Gastroesophageal sphincter (tissue), 4 donors: Measurements from ENCODE around the gene THSD7A. TPM values are rescaled to one million over a fixed set of nuclear protein-coding genes. Genes with fewer than 3 reads are reported as not detected.

Experiments
- ATAC-seq: fragments of 150-250 bp; one replicate; pipeline ENCODE4 v1.9.1; 2016; ENCODE audit warnings: mild to moderate bottlenecking, moderate library complexity
- H3K27ac ChIP-seq, 4 donors: fragments of 200-600 bp; sonication (generic) in 3 of 4; 1 replicate in 3 of 4; 2 replicates in 1 of 4; pipeline ENCODE4 v1.5.1; 2016 to 2019
- H3K27me3 ChIP-seq: fragments of 200-600 bp; sonication (generic); one replicate; pipeline ENCODE4 v1.5.1; 2019
- H3K36me3 ChIP-seq, 2 donors: fragments of 200-600 bp; sonication (generic); one replicate each; pipeline ENCODE4 v1.5.1; 2019; ENCODE audit warnings: control low read depth in 1 of 2
- H3K4me1 ChIP-seq, 3 donors: fragments of 200-600 bp; sonication (generic); 1 replicate in 2 of 3; 2 replicates in 1 of 3; pipeline ENCODE4 v1.5.1; 2016 to 2019; ENCODE audit warnings: control low read depth in 2 of 3
- H3K4me3 ChIP-seq, 2 donors: fragments of 200-600 bp; sonication (generic); one replicate each; pipeline ENCODE4 v1.5.1; 2019; ENCODE audit warnings: mild to moderate bottlenecking in 1 of 2, moderate library complexity in 1 of 2
- H3K9me3 ChIP-seq, 3 donors: fragments of 200-600 bp; sonication (generic); one replicate each; pipeline ENCODE4 v1.5.1; 2017 to 2019; ENCODE audit warnings: control low read depth in 2 of 3
- CTCF ChIP-seq, 4 experiments: fragments of 200-600 bp in 2 of 4; fragments of 450-650 bp in 2 of 4; sonication (generic) in 1 of 4; IDR thresholded peaks; one replicate each; pipeline ENCODE4 v1.5.1; 2017 to 2019; ENCODE audit warnings: antibody characterized with exemption in 4 of 4, mild to moderate bottlenecking in 2 of 4, moderate library complexity in 2 of 4
- EP300 ChIP-seq: sonication (generic); formaldehyde crosslinking; IDR thresholded peaks from one replicate; pipeline ENCODE4 v1.6.1; 2017; ENCODE audit warnings: antibody characterized with exemption, mild to moderate bottlenecking
- POLR2A ChIP-seq, 2 donors: fragments of 450-650 bp; IDR thresholded peaks; one replicate each; pipeline ENCODE4 v1.6.1; 2017; ENCODE audit warnings: antibody characterized with exemption in 2 of 2, mild to moderate bottlenecking in 2 of 2, moderate library complexity in 1 of 2
- POLR2AphosphoS5 ChIP-seq: sonication (generic); formaldehyde crosslinking; IDR thresholded peaks from one replicate; pipeline ENCODE4 v1.6.1; 2017; ENCODE audit warnings: antibody characterized with exemption
- WGBS, 2 donors: methylation state at CpG; one replicate each; pipeline ENCODE4 v1.1.5; 2018; ENCODE audit warnings: low coverage in 1 of 2; 5-methylcytosine and 5-hydroxymethylcytosine counted together
- total RNA-seq, 4 donors: library from RNA; depleted of rRNA; stranded (reverse); fragments of >200 nt; gene quantifications; one replicate each; pipeline ENCODE4 v1.1.0, GENCODE V29; 2016

THSD7A gene
- total RNA-seq, 4 donors from 2014 or later, result 2.9 to 6.2 (median 3.9) TPM

GRCh38 chr7:11792166-11792565 is 39.8 kb downstream of the THSD7A start:
- H3K9me3 ChIP-seq, result no peaks in the 10 kb centered on the region
- H3K36me3 ChIP-seq, result no peaks in the 10 kb centered on the region
- H3K4me1 ChIP-seq, result no peaks in the 10 kb centered on the region
- TF ChIP-seq POLR2AphosphoS5 (no peak), POLR2A (IDR thresholded peaks at IDR 0.05) (no peak), CTCF (IDR thresholded peaks at IDR 0.05) (no peak), EP300 (no peak)
- 74 to 82% methylated on average over 3 to 4 of the region's 4 CpGs for WGBS, 2 donors
- H3K4me3 ChIP-seq, result no peak overlapping the region
- H3K27ac ChIP-seq, result no peak overlapping the region
- ATAC-seq, result no peak
- no peaks in the 10 kb centered on the region for H3K27me3 ChIP-seq

GRCh38 chr7:11788568-11788967 is 43.4 kb downstream of the THSD7A start:
- Histone ChIP-seq H3K4me3 (no peak overlapping the region), H3K4me1 (no peaks in the 10 kb centered on the region), H3K27me3 (no peaks in the 10 kb centered on the region), H3K27ac (no peak overlapping the region), H3K9me3 (no peaks in the 10 kb centered on the region), H3K36me3 (no peaks in the 10 kb centered on the region)
- ATAC-seq, result no peak
- TF ChIP-seq EP300 (no peak), POLR2AphosphoS5 (no peak), POLR2A (IDR thresholded peaks at IDR 0.05) (no peak), CTCF (IDR thresholded peaks at IDR 0.05) (no peak)
- WGBS, 2 donors, result 90 to 97% methylated on average over 3 of the region's 3 CpGs

GRCh38 chr7:11787534-11787933 is 44.5 kb downstream of the THSD7A start:
- TF ChIP-seq CTCF (IDR thresholded peaks at IDR 0.05) (no peak), EP300 (no peak), POLR2A (IDR thresholded peaks at IDR 0.05) (no peak), POLR2AphosphoS5 (no peak)
- no peaks in the 10 kb centered on the region for H3K4me1 ChIP-seq
- H3K4me3 ChIP-seq, result no peak overlapping the region
- no peak for ATAC-seq
- H3K27me3 ChIP-seq, result no peaks in the 10 kb centered on the region
- H3K27ac ChIP-seq, result no peak overlapping the region
- WGBS, 2 donors, result 80 to 95% methylated on average over 4 of the region's 4 CpGs
- no peaks in the 10 kb centered on the region for H3K9me3 ChIP-seq
- H3K36me3 ChIP-seq, result no peaks in the 10 kb centered on the region

GRCh38 chr7:11786186-11786585 is 45.8 kb downstream of the THSD7A start:
- no peak overlapping the region for H3K27ac ChIP-seq
- H3K4me1 ChIP-seq, result no peaks in the 10 kb centered on the region
- H3K9me3 ChIP-seq, result no peaks in the 10 kb centered on the region
- no peak for ATAC-seq
- no peaks in the 10 kb centered on the region for H3K27me3 ChIP-seq
- TF ChIP-seq POLR2AphosphoS5 (no peak), POLR2A (IDR thresholded peaks at IDR 0.05) (no peak)
- H3K4me3 ChIP-seq, result no peak overlapping the region
- WGBS, 2 donors, result 91 to 100% methylated on average over 1 to 2 of the region's 2 CpGs
- H3K36me3 ChIP-seq, result no peaks in the 10 kb centered on the region

- no peak for ATAC-seq
- H3K36me3 ChIP-seq, result no peaks in the 10 kb centered on the region
- H3K9me3 ChIP-seq, result no peaks in the 10 kb centered on the region
- no peaks in the 10 kb centered on the region for H3K27me3 ChIP-seq
- no peaks in the 10 kb centered on the region for H3K4me1 ChIP-seq
- TF ChIP-seq POLR2AphosphoS5, result no peak
- TF ChIP-seq EP300, result no peak
- no peak for TF ChIP-seq CTCF (IDR thresholded peaks at IDR 0.05)
- TF ChIP-seq POLR2A (IDR thresholded peaks at IDR 0.05), result no peak
- WGBS, 2 donors, result 94 to 98% methylated on average over 2 to 3 of the region's 3 CpGs
- H3K27ac ChIP-seq, result no peak overlapping the region
- no peak overlapping the region for H3K4me3 ChIP-seq
Observed at GRCh38 chr7:11784769-11785536, 47.0 kb downstream of the THSD7A start.
